Nephron progenitor cell (in vitro differentiated cells): Measurements from ENCODE around the gene ENDOV.

Experiments
- DNase-seq: peaks from one replicate; pipeline ENCODE4 v3.0.0; 2021
- H3K27ac Mint-ChIP-seq: 2 replicates; pipeline ENCODE4 v1.8.0; 2021; ENCODE audit warnings: mild to moderate bottlenecking, moderate library complexity, mixed read lengths
- H3K27me3 Mint-ChIP-seq: 2 replicates; pipeline ENCODE4 v1.8.0; 2021; ENCODE audit warnings: mild to moderate bottlenecking, low read depth, mixed read lengths; ENCODE audit not compliant: poor library complexity
- H3K36me3 Mint-ChIP-seq: 2 replicates; pipeline ENCODE4 v1.8.0; 2021; ENCODE audit warnings: low read depth, mixed read lengths
- H3K4me1 Mint-ChIP-seq: 2 replicates; pipeline ENCODE4 v1.8.0; 2021; ENCODE audit warnings: mixed read lengths
- H3K4me3 Mint-ChIP-seq: 2 replicates; pipeline ENCODE4 v1.8.0; 2021; ENCODE audit warnings: mild to moderate bottlenecking, moderate library complexity, mixed read lengths
- H3K9me3 Mint-ChIP-seq: 2 replicates; pipeline ENCODE4 v1.8.0; 2021; ENCODE audit warnings: mild to moderate bottlenecking, moderate library complexity, mixed read lengths
- CTCF ChIP-seq: fragments of 200-600 bp; sonication (generic); IDR thresholded peaks from 2 replicates; pipeline ENCODE4 v1.5.0; 2021; ENCODE audit warnings: antibody characterized with exemption

Gene ENDOV

GRCh38 chr17:80384078-80384960 is 30.6 kb upstream of the ENDOV start:
- H3K4me1 Mint-ChIP-seq: peaks cover 5% of the 10 kb centered on the region
- H3K27me3 Mint-ChIP-seq: peaks cover under 1% of the 10 kb centered on the region
- no peak for TF ChIP-seq CTCF
- no peaks in the 10 kb centered on the region for H3K9me3 Mint-ChIP-seq
- peaks cover 6% of the 10 kb centered on the region for H3K36me3 Mint-ChIP-seq
- H3K4me3 Mint-ChIP-seq: peak overlapping the region; percentile 7
- DNase-seq: no peak
- H3K27ac Mint-ChIP-seq: peak overlapping the region; percentile 61

DNA sequence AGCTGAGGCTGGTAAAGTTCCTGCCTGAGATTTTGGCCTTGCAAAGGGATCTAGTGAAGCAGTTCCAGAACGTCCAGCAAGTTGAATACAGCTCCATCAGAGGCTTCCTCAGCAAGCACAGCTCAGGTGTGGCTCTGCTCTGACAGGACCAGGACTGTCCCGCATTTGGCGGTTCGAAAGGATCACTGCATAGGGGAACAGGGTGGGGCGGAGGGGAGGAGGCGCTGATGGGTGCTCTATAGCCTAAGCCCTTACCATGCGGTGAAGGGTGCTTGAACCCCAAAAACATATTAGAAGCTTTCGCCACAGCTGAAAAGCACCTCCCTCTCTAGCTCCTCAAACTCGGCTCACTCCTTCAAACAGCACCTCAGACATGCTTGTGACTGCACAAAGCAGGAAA is 29.9 kb upstream of the ENDOV start:
- no peak overlapping the region for H3K4me3 Mint-ChIP-seq
- H3K36me3 Mint-ChIP-seq: peaks cover 8% of the 10 kb centered on the region
- peaks cover 5% of the 10 kb centered on the region for H3K4me1 Mint-ChIP-seq
- peaks cover 3% of the 10 kb centered on the region for H3K27me3 Mint-ChIP-seq
- no peak for DNase-seq
- TF ChIP-seq CTCF: no peak
- H3K27ac Mint-ChIP-seq: no peak overlapping the region
- H3K9me3 Mint-ChIP-seq: no peaks in the 10 kb centered on the region

DNA sequence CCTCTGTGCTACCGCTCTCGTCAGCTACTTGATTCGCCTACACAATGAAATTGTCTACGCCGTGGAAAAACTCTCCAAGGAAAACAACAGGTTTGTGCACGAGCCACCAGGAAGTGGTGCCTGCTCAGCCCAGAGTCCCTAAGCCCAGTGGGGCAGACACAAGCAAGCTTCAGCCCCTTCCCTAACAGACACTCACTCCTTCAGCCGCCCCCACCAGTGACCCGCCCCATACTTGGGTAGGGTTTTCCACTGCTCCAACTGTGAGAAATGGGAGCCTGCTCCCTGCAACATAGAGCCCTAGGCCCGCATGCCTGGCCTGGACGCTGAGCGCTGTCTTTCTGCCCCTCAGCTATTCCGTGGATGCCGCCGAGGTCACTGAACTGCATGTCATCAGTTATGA is 28.6 kb upstream of the ENDOV start:
- DNase-seq: no peak
- peaks cover 5% of the 10 kb centered on the region for H3K36me3 Mint-ChIP-seq
- no peak overlapping the region for H3K4me3 Mint-ChIP-seq
- H3K9me3 Mint-ChIP-seq: no peaks in the 10 kb centered on the region
- H3K4me1 Mint-ChIP-seq: peaks cover 5% of the 10 kb centered on the region
- peaks cover 3% of the 10 kb centered on the region for H3K27me3 Mint-ChIP-seq
- peak overlapping the region; percentile 51 for H3K27ac Mint-ChIP-seq
- no peak for TF ChIP-seq CTCF

DNA sequence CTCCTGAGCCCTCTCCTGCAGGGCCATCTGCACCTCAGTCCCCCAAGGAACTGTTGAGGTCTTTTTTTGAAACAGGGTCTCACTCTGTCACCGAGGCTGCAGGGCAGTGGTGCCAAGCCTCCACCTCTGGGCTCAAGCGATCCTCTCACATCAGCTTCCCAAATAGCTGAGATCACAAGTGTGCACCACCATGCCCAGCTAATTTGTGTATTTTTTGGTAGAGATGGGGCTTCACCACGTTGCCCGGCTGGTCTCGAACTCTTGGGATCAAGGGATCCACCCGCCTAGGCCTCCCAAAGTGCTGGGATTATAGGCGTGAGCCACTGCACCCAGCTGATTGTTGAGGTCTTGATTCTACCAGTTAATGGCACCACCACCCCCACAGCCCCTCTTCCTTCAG is 27.9 kb upstream of the ENDOV start:
- Mint-ChIP-seq H3K4me3 (no peak overlapping the region), H3K27me3 (peaks cover 5% of the 10 kb centered on the region), H3K4me1 (peaks cover 5% of the 10 kb centered on the region), H3K9me3 (no peaks in the 10 kb centered on the region), H3K27ac (no peak overlapping the region), H3K36me3 (peaks cover 3% of the 10 kb centered on the region)
- no peak for DNase-seq
- no peak for TF ChIP-seq CTCF

GRCh38 chr17:80388175-80388574 is 26.8 kb upstream of the ENDOV start:
- no peak overlapping the region for H3K27ac Mint-ChIP-seq
- no peaks in the 10 kb centered on the region for H3K9me3 Mint-ChIP-seq
- no peak overlapping the region for H3K4me3 Mint-ChIP-seq
- peaks cover 5% of the 10 kb centered on the region for H3K4me1 Mint-ChIP-seq
- peaks cover 8% of the 10 kb centered on the region for H3K27me3 Mint-ChIP-seq
- no peak for DNase-seq
- TF ChIP-seq CTCF: no peak
- peaks cover 3% of the 10 kb centered on the region for H3K36me3 Mint-ChIP-seq

DNA sequence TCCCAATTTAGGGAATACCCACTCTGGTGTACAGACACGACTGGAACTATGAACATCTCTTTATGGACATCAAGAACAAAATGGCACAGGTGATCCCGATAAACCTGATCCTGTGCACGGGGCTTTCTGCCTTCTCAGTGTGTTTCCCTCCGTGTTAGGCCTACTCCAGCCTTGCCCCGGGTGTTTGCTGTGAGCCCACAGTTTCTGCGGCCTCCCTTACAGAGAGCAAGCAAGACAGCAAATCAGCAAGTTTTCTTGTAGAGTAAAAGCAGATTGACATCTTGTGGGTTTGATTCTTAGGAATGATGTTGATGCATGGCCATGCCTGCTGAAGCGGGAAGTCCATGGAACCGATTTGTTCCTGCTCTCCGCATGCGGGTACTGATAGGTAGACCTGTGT is 26.4 kb upstream of the ENDOV start:
- DNase-seq: no peak
- Mint-ChIP-seq H3K27me3 (peaks cover 8% of the 10 kb centered on the region), H3K4me3 (no peak overlapping the region), H3K27ac (no peak overlapping the region), H3K9me3 (no peaks in the 10 kb centered on the region), H3K36me3 (peaks cover 3% of the 10 kb centered on the region), H3K4me1 (peaks cover 5% of the 10 kb centered on the region)
- TF ChIP-seq CTCF: no peak
